Measurements from ENCODE around the gene PPP2R1A.

Gene PPP2R1A

DNA sequence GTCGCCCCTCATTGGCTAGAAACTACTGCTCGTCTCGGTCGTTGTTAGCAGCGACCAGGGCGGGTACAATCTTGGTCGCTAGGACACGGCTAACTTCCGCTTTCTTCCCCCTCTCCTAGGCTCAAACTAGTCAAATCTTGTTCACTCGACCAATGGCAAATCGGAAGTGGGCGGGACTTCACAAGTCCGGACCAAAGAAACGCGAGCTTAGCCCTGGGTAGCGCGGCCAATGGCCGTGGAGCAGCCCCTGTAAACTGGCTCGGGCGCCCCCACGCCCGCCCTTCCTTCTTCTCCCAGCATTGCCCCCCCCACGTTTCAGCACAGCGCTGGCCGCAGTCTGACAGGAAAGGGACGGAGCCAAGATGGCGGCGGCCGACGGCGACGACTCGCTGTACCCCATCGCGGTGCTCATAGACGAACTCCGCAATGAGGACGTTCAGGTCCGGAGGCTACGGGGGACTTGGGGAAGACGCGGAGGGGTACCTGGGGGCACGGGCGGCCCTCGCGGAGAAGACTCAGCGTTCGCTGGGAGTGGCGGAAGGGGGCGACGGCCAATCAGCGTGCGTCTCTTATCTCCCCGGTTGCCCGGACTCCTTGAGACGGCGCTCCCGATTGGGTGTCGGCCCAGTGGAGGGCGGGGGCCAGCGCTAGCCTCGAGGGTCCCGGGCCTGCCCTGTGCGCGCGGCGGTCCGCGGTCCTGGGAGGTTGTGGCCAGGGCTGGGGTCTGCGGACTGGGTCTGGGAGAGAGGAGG lies at the start of gene PPP2R1A:
TSS of gene PPP2R1A (plus strand) at position 318 of the 752 bp plus-strand sequence. CDS start at position 363, 45 bp downstream.
- peak within 1 kb of the TSS; percentile 98 for H3K4me3 ChIP-seq (ENCODE audit: low read depth, low read length)
- TF ChIP-seq, protein P1, sequence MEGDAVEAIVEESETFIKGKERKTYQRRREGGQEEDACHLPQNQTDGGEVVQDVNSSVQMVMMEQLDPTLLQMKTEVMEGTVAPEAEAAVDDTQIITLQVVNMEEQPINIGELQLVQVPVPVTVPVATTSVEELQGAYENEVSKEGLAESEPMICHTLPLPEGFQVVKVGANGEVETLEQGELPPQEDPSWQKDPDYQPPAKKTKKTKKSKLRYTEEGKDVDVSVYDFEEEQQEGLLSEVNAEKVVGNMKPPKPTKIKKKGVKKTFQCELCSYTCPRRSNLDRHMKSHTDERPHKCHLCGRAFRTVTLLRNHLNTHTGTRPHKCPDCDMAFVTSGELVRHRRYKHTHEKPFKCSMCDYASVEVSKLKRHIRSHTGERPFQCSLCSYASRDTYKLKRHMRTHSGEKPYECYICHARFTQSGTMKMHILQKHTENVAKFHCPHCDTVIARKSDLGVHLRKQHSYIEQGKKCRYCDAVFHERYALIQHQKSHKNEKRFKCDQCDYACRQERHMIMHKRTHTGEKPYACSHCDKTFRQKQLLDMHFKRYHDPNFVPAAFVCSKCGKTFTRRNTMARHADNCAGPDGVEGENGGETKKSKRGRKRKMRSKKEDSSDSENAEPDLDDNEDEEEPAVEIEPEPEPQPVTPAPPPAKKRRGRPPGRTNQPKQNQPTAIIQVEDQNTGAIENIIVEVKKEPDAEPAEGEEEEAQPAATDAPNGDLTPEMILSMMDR (conservative IDR thresholded peaks at IDR 0.05; ENCODE audit: low read depth, low read length): no peak
- peak; percentile 100 for DNase-seq (ENCODE audit: low read depth)

DNA sequence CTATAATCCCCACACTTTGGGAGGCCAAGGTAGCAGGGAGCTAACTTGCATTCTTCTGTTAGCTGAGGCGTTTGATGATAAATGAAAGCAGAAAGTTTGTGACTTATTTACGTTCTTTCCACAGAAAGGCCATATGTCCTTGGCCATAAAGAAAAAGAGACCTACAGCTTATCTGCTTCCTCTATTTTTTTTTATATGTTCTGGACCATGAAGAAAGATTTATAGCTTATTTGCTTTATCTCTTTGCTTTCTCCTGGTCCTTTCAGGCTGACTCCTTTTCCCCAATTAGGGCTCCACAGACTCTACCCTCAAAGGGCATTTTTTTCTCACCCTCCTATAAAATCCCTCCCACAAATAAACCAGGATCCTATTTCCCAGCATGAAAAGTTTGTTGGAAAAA lies 48.6 kb upstream of the PPP2R1A start:
- TF ChIP-seq, protein P1 (conservative IDR thresholded peaks at IDR 0.05; ENCODE audit: low read depth, low read length): no peak
- no peak for DNase-seq (ENCODE audit: low read depth)
- no peak overlapping the region for H3K4me3 ChIP-seq (ENCODE audit: low read depth, low read length)

DNA sequence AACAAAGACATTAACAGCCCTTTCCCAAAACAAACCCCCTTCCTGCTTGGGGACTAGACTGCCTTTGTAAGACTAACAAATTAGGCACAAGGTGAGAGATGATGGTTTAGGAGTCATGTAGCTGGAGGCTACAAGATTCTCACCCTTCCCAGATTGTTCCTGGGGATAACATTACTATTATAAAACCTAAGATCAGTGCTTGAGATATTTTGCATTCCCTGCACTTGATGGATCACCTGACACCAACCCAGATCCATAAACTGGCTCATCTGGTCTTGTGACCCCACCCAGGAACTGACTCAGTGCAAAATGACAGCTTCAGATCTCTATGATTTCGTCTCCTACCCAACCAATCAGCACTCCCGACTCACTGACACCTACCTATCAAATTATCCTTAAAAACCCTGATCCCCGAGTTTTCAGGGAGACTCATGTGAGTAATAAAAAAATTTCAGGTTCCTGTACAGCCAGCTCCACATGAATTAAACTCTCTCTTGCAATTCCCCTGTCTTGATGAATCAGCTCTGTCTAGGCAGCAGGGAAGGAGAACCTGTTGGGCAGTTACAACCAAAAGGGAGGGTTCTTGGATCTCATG lies 47.8 kb upstream of the PPP2R1A start:
- no peak overlapping the region for H3K4me3 ChIP-seq (ENCODE audit: low read depth, low read length)
- DNase-seq (ENCODE audit: low read depth): no peak
- TF ChIP-seq, protein P1 (conservative IDR thresholded peaks at IDR 0.05; ENCODE audit: low read depth, low read length): no peak

DNA sequence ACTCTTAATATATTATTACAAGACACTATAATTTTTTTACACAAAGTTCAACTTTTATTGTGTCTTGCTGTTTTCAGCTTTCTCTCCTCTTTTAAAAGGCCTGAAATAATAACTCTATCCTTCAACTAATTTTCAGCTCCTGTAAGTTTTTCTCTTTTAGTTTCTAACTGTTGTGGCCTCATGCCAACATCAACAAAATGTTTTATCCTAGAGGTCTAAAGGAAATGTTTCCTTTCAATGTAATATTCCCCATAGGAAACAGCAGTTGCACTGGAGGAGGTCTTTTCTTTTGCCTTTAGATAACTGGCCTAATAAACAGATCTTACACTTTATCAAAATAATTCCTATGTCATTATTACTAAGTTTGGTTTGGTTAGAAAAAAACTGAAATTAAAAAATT lies 41.6 kb upstream of the PPP2R1A start:
- TF ChIP-seq, protein P1 (conservative IDR thresholded peaks at IDR 0.05; ENCODE audit: low read depth, low read length): no peak
- no peak overlapping the region for H3K4me3 ChIP-seq (ENCODE audit: low read depth, low read length)
- DNase-seq (ENCODE audit: low read depth): no peak

DNA sequence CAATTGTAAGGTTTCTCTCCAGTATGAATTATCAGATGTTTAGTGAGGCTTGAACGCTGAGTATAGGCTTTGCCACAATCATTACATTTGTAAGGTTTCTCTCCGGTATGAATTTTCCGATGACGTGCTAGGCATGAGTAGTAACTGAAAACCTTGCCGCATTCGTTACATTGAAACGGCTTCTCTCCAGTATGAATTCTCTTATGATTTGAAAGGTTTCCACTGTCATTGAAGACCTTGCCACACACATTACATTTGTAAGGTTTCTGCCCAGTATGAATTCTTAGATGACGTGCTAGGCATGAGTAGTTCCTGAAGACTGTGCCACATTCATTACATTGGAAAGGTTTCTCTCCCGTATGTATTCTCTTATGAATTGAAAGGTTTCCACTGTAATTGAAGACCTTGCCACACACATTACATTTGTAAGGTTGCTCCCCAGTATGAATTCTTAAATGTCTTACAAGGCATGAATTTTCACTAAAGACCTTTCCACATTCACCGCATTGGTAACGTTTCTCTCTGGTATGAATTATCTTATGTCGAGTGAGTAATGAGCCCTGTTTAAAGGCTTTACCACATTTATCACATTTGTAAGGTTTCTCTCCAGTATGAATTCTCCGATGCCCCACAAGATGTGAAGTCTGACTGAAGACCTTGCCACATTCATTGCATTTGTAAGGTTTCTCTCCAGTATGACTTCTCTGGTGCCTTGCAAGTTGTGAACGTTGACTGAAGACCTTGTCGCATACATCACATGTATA lies 34.1 kb upstream of the PPP2R1A start:
- DNase-seq (ENCODE audit: low read depth): no peak
- TF ChIP-seq, protein P1 (conservative IDR thresholded peaks at IDR 0.05; ENCODE audit: low read depth, low read length): no peak
- no peak overlapping the region for H3K4me3 ChIP-seq (ENCODE audit: low read depth, low read length)

DNA sequence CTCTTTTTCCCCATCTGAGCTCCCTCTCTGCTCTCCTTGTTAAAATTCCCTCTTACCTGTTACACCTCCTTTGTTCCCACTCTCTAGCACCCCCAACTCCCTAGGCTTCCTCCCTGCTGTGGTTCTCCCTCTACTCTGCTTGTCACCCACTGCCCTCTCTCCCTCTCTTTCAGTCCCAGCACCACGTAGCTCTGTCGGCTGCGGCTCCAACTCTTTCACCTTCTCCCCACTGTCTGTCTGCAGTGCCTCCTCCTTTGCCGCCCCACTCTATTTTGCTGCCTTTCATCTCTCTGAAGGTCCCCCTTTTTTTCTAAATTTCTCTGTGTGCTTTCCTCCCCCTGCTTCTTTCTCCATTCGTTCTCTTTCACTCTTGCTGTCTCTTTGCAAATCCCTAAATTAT lies 19.5 kb upstream of the PPP2R1A start:
- peak overlapping the region; percentile 86 for H3K4me3 ChIP-seq (ENCODE audit: low read depth, low read length)
- TF ChIP-seq, protein P1 (conservative IDR thresholded peaks at IDR 0.05; ENCODE audit: low read depth, low read length): no peak
- DNase-seq (ENCODE audit: low read depth): no peak
